Heart left ventricle (tissue), 13 donors: ENCODE results near the gene TDP2.

Source experiments
- POLR2A ChIP-seq, 2 donors: fragments of 450-650 bp; IDR thresholded peaks; one replicate each; pipeline ENCODE4 v1.6.1; 2017; ENCODE audit warnings: antibody characterized with exemption in 2 of 2, mild to moderate bottlenecking in 2 of 2, moderate library complexity in 2 of 2
- TF ChIP-seq, protein P1 (sequence below), 12 donors: fragments of 200-600 bp; sonication (generic) in 4 of 12; IDR thresholded peaks; one replicate each; pipeline versions ENCODE4 v1.5.0 to v1.8.0; 2018 to 2022; ENCODE audit warnings: antibody characterized with exemption in 12 of 12, mild to moderate bottlenecking in 5 of 12
- donor health status: ischemic (EF 13 %, LVEDD 7.1; RV severe dilation, severe dysfunction).
- donor health status: DM: no; HTN: yes; CAD: no.
- donor health status: DM: no; HTN: no; CAD: no.
- donor health status: ischemic (EF 25% LVEDD 6.9; RV normal size, moderate dysfunction).
- donor health status: ischemic (EF 25% LVEDD 5.7; RV mildly dilated, moderate dysfunction).
- donor health status: ischemic (EF 35%, LVEDD 5.7; RV mildly dilated, moderate dysfunction).
- donor health status: nonischemic (EF 11% LVEDD 7.7; RV severe dilation, severe dysfunction).
- donor health status: DM: yes; HTN: yes; CAD: no.
- donor health status: PGD.
- donor health status: ischemic (EF 29% LVEDD 5.4; RV normal size, mild dysfunction).
- donor health status: nonischemic (EF 23%, LVEDD 6.1; RV moderate dilation, normal function).

DNA sequence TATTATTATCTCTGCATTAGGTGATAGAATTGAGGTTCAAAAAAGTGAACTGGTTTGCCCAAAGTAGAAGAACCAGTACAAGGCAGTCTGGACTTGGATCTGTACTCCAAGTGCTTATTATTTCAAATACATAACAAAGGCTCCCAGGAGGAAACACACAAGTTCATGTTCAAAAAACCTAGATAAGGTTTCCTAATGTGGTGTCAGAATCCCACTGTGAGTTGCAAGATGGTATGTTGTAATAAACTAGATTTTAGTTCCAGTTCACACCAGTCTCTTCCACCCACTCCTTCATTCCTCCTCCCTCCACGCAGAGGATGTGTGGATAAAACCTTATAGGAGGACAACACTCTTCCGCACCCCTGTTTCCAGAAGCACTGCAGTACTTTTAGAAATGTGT, 63.5 kb downstream of the TDP2 start:
- TF ChIP-seq, protein P1, sequence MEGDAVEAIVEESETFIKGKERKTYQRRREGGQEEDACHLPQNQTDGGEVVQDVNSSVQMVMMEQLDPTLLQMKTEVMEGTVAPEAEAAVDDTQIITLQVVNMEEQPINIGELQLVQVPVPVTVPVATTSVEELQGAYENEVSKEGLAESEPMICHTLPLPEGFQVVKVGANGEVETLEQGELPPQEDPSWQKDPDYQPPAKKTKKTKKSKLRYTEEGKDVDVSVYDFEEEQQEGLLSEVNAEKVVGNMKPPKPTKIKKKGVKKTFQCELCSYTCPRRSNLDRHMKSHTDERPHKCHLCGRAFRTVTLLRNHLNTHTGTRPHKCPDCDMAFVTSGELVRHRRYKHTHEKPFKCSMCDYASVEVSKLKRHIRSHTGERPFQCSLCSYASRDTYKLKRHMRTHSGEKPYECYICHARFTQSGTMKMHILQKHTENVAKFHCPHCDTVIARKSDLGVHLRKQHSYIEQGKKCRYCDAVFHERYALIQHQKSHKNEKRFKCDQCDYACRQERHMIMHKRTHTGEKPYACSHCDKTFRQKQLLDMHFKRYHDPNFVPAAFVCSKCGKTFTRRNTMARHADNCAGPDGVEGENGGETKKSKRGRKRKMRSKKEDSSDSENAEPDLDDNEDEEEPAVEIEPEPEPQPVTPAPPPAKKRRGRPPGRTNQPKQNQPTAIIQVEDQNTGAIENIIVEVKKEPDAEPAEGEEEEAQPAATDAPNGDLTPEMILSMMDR (IDR thresholded peaks at IDR 0.05) = no peak
- TF ChIP-seq POLR2A (IDR thresholded peaks at IDR 0.05) = no peak
